ENCODE measurements around the gene NAGS.
"Not testable (repeated sequence)": the region's sequence is repeated elsewhere in the genome, so short reads cannot be mapped to it uniquely, and the experiment has no call there.

The NAGS gene

DNA sequence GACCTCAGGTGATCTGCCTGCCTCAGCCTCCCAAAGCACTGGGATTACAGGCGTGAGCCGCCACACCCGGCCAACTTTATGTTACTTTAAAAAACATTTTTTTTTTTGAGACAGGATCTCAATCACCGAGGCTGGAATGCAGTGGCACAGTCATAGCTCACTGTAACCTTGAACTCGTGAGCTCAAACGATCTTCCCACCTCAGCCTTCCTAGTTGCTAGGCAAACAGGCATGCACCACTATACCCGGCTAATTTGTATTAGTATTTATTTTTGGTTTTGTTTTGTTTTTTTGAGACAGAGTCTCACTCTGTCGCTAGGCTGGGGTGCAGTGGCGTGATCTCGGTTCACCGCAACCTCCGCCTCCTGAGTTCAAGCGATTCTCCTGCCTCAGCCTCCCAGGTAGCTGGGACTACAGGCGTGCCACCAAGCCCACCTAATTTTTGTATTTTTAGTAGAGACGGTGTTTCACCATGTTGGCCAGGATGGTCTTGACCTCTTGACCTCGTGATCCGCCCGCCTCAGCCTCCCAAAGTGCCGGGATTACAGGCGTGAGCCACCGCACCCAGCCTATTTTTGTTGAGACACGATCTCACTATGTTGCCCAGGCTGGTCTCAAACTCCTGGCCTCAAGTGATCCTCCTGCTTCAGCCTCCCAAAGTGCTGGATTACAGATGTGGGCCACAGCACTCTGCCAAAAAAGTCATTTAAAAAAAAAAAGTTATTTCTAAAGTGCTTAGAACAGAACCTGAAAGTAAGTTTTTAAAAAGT lies 31.8 kb upstream of the NAGS start:
- H3K9me3 ChIP-seq (ENCODE audit: control insufficient read depth, insufficient read depth, low read depth, low read length); H3K4me1 ChIP-seq (ENCODE audit: control insufficient read depth, insufficient read depth, low read length); H3K9ac ChIP-seq (ENCODE audit: low read length); H3K4me3 ChIP-seq (ENCODE audit: low read depth, low read length); H3K36me3 ChIP-seq (ENCODE audit: control insufficient read depth, insufficient read depth, low read length); H3K27ac ChIP-seq (ENCODE audit: low read depth, low read length); H3K27me3 ChIP-seq (ENCODE audit: control insufficient read depth, insufficient read depth, low read length): not testable (repeated sequence)

DNA sequence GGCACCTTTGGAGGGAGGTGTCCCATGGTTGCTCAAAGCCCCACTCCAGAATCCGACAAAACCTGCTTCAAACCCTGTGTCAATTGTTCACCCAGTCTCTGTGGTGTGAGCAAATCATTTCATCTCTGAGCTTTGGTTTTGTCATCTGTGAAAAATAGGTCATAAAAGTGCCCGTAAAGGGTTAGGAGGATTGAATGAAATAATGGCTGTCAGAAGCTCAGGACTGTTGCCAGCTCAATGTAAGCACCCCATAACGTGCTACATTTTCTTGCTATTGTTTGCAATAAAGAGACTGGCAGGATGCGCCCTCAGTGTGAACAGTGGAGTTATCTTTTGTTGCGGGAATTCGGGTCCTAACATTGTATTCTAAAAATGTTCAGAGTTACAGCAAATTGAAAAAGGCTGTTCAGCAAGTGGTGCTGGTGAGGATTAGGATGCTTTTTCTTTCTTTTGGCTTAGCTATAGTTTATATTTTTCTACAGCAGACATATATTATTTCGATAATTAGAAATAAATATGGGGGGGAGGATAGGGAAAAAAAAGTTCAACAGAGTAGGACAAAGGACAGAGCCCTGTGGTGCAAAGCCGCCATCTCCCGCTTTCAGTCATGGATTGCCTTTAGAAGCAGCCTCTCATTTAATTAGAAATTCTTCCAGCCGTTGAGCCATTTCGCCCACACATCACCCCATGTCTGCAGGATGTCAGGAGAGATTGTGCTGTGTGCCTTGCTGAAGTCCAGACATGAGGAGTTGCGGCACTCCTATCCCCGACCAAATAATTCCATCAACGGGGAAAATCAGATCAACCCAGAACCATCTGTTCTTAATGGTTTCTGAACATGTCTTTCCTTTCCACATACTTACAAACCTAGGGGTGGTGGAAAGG lies 29.8 kb upstream of the NAGS start:
- H3K4me1 ChIP-seq (ENCODE audit: control insufficient read depth, insufficient read depth, low read length) = no peaks in the 10 kb centered on the region
- no peak overlapping the region for H3K4me3 ChIP-seq (ENCODE audit: low read depth, low read length)
- H3K27me3 ChIP-seq (ENCODE audit: control insufficient read depth, insufficient read depth, low read length) = peaks cover 16% of the 10 kb centered on the region; the same call in 1 of the 2 replicates
- no peak overlapping the region for H3K27ac ChIP-seq (ENCODE audit: low read depth, low read length)
- no peaks in the 10 kb centered on the region for H3K36me3 ChIP-seq (ENCODE audit: control insufficient read depth, insufficient read depth, low read length)
- no peak overlapping the region for H3K9ac ChIP-seq (ENCODE audit: low read length)
- no peaks in the 10 kb centered on the region for H3K9me3 ChIP-seq (ENCODE audit: control insufficient read depth, insufficient read depth, low read depth, low read length)

DNA sequence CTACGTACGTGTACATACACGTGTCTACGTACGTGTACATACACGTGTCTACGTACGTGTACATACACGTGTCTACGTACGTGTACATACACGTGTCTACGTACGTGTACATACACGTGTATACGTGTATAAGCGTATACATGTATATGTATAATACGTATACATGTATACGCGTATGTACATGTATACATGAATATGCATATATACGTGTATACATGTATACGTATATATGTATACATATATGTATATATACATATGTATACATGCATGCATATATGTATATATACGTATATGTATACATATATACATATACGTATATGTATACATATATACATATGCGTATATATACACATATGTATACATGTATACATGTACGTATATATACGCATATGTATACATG lies 28.5 kb upstream of the NAGS start:
- H3K4me3 ChIP-seq (ENCODE audit: low read depth, low read length) = no peak overlapping the region
- H3K36me3 ChIP-seq (ENCODE audit: control insufficient read depth, insufficient read depth, low read length) = no peaks in the 10 kb centered on the region
- H3K27ac ChIP-seq (ENCODE audit: low read depth, low read length) = no peak overlapping the region
- no peak overlapping the region for H3K9ac ChIP-seq (ENCODE audit: low read length)
- H3K9me3 ChIP-seq (ENCODE audit: control insufficient read depth, insufficient read depth, low read depth, low read length) = no peaks in the 10 kb centered on the region
- H3K27me3 ChIP-seq (ENCODE audit: control insufficient read depth, insufficient read depth, low read length) = peaks cover 16% of the 10 kb centered on the region; the same call in 1 of the 2 replicates
- no peaks in the 10 kb centered on the region for H3K4me1 ChIP-seq (ENCODE audit: control insufficient read depth, insufficient read depth, low read length)

DNA sequence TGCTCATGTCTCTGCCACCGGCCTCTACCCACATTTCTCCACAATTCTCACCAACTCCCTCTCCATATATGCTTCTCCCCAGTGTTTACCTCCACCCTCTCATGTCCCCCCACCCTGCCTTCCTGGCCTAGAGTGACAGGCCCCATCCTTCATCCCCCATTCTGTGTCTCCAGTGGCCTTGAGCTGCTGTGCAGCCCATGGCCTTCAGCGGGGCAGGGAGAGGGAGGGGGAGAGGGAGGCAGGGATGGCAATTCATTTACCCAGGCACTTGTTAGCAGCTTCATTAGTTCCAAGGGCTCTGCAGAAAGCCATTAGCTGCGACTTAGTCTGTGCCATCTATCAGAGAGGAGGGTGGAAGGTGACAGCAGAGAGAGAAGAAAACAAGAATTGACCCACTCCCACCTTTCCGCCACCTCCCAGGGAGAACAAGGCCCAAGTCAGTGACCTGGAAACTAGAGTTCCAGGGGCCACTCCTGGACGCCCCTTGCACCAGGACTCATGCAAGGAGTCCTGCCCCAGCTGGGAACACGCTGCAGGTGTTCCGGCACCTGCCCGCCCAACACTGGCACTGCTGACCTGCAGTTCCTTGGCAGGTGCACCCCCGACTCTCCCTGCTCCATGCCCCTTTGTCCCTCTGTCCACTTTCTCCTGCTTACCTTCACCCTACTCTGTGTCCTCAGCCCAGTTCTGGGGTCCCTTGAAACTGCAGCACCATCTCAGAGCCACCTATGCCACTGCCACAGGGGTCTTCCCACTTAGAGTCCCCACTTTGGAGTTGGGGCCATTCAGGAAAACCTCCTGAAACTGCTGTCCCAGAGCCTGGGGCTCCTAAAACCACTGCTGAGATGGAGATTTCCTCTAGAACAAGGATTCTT lies 27.2 kb upstream of the NAGS start:
- H3K36me3 ChIP-seq (ENCODE audit: control insufficient read depth, insufficient read depth, low read length) = no peaks in the 10 kb centered on the region
- no peak overlapping the region for H3K4me3 ChIP-seq (ENCODE audit: low read depth, low read length)
- H3K9me3 ChIP-seq (ENCODE audit: control insufficient read depth, insufficient read depth, low read depth, low read length) = no peaks in the 10 kb centered on the region
- H3K4me1 ChIP-seq (ENCODE audit: control insufficient read depth, insufficient read depth, low read length) = no peaks in the 10 kb centered on the region
- H3K27ac ChIP-seq (ENCODE audit: low read depth, low read length) = no peak overlapping the region
- peaks cover 24% of the 10 kb centered on the region for H3K27me3 ChIP-seq (ENCODE audit: control insufficient read depth, insufficient read depth, low read length)
- H3K9ac ChIP-seq (ENCODE audit: low read length) = no peak overlapping the region

DNA sequence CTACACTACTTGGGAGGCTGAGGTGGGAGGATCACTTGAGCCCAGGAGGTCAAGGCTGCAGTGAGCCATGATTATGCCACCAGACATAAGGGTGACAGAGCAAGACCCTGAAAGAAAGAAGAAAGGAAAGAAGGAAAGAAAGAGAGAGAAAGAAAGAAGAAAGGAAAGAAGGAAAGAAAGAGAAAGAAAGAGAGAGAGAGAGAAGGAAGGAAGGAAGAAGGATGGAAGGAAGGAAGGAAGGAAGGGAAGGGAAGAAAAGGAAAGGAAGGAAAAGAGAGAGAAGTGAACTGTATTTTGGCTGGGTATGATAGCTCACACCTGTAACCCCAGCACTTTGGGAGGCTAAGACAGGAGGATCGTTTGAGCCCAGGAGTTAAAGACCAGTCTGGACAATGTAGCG lies 26.3 kb upstream of the NAGS start:
- no peak overlapping the region for H3K27ac ChIP-seq (ENCODE audit: low read depth, low read length)
- peaks cover 33% of the 10 kb centered on the region for H3K27me3 ChIP-seq (ENCODE audit: control insufficient read depth, insufficient read depth, low read length)
- no peak overlapping the region for H3K4me3 ChIP-seq (ENCODE audit: low read depth, low read length)
- no peak overlapping the region for H3K9ac ChIP-seq (ENCODE audit: low read length)
- no peaks in the 10 kb centered on the region for H3K36me3 ChIP-seq (ENCODE audit: control insufficient read depth, insufficient read depth, low read length)
- H3K4me1 ChIP-seq (ENCODE audit: control insufficient read depth, insufficient read depth, low read length) = no peaks in the 10 kb centered on the region
- H3K9me3 ChIP-seq (ENCODE audit: control insufficient read depth, insufficient read depth, low read depth, low read length) = no peaks in the 10 kb centered on the region

DNA sequence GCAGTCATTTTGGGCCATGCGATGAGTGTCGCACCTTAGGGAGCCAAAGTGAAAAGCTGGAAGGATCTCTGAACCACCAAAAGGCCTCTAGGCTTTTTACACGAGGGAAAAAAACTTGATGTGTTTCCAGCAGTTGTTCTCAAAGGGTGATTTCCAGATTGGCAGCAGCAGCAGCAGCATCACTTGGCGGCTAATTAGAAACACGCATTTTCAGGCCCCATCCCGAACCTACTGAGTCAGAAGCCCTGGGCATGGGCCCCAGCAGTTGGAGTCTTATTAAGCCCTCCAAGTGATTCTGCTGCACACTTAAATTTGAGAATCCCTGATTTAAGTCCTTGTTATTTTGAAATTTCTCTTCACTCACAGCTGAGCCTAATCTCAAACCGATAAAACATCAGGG lies 25.4 kb upstream of the NAGS start:
- Histone ChIP-seq H3K36me3 (ENCODE audit: control insufficient read depth, insufficient read depth, low read length) (no peaks in the 10 kb centered on the region), H3K9me3 (ENCODE audit: control insufficient read depth, insufficient read depth, low read depth, low read length) (no peaks in the 10 kb centered on the region), H3K27me3 (ENCODE audit: control insufficient read depth, insufficient read depth, low read length) (peaks cover 43% of the 10 kb centered on the region), H3K27ac (ENCODE audit: low read depth, low read length) (no peak overlapping the region), H3K4me1 (ENCODE audit: control insufficient read depth, insufficient read depth, low read length) (peaks cover 2% of the 10 kb centered on the region; the same call in 1 of the 2 replicates), H3K9ac (ENCODE audit: low read length) (no peak overlapping the region), H3K4me3 (ENCODE audit: low read depth, low read length) (no peak overlapping the region)

DNA sequence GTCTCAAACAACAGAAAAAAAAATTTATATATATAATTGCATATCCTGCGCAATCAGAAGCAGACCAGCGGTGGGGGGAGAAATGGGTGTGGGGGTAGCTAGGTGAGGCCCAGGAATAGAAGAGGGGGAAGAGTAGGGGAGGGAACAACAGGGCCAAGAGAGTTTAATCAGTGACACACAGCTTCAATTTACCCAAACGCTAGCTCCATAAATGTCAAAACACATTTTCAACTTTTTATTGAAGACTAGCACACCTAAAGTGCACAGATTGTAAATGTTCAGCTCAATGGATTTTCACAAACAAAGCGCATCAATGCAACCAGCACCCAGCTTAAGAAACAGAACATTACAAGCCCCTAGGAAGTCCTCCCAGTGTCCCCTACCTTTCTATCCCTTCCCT lies 24.8 kb upstream of the NAGS start:
- H3K9me3 ChIP-seq (ENCODE audit: control insufficient read depth, insufficient read depth, low read depth, low read length) = no peaks in the 10 kb centered on the region
- no peaks in the 10 kb centered on the region for H3K36me3 ChIP-seq (ENCODE audit: control insufficient read depth, insufficient read depth, low read length)
- peaks cover 48% of the 10 kb centered on the region for H3K27me3 ChIP-seq (ENCODE audit: control insufficient read depth, insufficient read depth, low read length)
- no peak overlapping the region for H3K27ac ChIP-seq (ENCODE audit: low read depth, low read length)
- no peak overlapping the region for H3K4me3 ChIP-seq (ENCODE audit: low read depth, low read length)
- peaks cover 8% of the 10 kb centered on the region for H3K4me1 ChIP-seq (ENCODE audit: control insufficient read depth, insufficient read depth, low read length)
- H3K9ac ChIP-seq (ENCODE audit: low read length) = no peak overlapping the region

DNA sequence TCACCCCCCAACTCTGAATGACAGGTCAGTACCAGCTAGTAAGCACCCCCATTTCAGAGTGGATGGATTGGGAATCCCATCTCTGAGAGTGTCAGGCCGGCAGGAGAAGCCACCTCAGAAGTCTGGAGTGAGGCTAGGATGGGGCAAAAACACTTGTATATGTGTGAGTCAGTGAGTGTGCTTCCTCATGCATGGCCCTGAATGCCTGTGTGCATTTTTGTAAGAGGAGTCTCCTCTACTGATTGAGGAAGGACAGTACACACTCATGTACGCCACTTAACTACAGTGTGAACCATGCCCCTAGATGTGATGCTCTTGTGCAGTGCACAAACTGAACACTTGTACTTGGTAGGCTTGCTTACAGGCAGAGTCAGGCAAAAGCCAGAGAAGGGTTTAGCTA lies 22.3 kb upstream of the NAGS start:
- peaks cover 9% of the 10 kb centered on the region for H3K4me1 ChIP-seq (ENCODE audit: control insufficient read depth, insufficient read depth, low read length)
- H3K4me3 ChIP-seq (ENCODE audit: low read depth, low read length) = no peak overlapping the region
- H3K27me3 ChIP-seq (ENCODE audit: control insufficient read depth, insufficient read depth, low read length) = peaks cover 53% of the 10 kb centered on the region
- no peak overlapping the region for H3K27ac ChIP-seq (ENCODE audit: low read depth, low read length)
- no peak overlapping the region for H3K9ac ChIP-seq (ENCODE audit: low read length)
- no peaks in the 10 kb centered on the region for H3K9me3 ChIP-seq (ENCODE audit: control insufficient read depth, insufficient read depth, low read depth, low read length)
- H3K36me3 ChIP-seq (ENCODE audit: control insufficient read depth, insufficient read depth, low read length) = no peaks in the 10 kb centered on the region

DNA sequence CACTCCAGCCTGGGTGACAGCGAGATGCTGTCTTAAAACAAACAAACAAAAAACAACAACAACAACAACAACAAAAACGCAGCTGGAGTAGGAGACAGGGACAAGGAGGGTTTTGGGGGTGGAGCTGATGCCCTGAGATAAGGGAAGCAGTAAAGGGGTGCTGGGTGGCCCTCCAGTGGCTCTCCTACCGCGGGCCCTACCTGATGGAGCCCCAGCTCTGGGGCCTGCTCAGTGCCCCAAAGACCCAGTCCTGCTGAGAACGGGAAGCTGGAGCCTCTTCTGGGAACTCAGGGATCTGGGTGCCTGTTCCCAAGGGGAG lies 21.3 kb upstream of the NAGS start:
- peaks cover 45% of the 10 kb centered on the region for H3K27me3 ChIP-seq (ENCODE audit: control insufficient read depth, insufficient read depth, low read length)
- peak overlapping the region; percentile 83 for H3K4me3 ChIP-seq (ENCODE audit: low read depth, low read length)

DNA sequence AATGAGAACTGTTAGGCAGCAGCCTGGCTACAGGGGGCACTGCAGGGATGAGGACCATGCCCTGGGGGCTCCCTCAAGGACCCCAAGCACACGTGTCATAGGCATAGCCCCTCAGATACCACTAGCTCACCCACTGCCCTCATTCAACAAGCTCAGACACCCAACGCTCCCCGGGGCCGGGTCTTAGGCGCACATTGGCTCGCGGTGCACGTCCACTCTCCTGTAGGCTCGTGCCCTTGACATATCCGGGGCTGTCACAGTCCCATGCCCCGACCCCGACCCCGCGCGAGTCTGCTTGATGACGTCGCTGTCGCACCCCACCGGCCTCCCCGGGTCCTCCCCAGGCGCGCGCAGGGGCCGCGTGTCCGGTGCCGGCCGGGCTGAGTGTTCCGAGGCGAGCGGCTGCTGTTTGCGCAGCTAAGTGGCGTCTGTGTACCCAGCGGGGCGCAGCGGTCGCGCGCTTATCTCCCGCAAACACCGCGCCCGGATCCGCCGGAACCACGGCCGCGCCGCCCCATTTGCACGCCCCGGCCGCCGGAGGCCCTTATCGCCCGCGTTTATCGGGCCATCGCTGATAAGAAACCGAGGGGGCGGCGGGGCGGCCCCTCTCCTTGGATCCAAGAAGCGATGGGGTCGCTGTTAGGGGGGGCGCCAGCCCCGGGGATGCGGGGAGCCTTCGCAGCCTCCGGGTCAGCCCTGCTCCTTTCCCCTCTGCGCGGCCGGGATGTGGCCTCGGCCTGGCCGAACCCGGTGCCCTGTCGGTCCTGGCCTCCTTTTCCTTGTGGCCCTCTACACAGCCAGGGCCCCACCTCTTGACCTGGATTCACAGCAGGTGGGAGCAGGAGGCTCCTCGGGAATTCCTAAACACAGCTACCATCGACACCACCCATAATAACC lies 20.7 kb upstream of the NAGS start:
- Histone ChIP-seq H3K4me3 (ENCODE audit: low read depth, low read length) (peak overlapping the region; percentile 83), H3K27me3 (ENCODE audit: control insufficient read depth, insufficient read depth, low read length) (peaks cover 40% of the 10 kb centered on the region), H3K27ac (ENCODE audit: low read depth, low read length) (no peak overlapping the region), H3K9me3 (ENCODE audit: control insufficient read depth, insufficient read depth, low read depth, low read length) (no peaks in the 10 kb centered on the region), H3K4me1 (ENCODE audit: control insufficient read depth, insufficient read depth, low read length) (peaks cover 9% of the 10 kb centered on the region), H3K9ac (ENCODE audit: low read length) (peak overlapping the region; percentile 30), H3K36me3 (ENCODE audit: control insufficient read depth, insufficient read depth, low read length) (no peaks in the 10 kb centered on the region)

More for the DNA sequence above, 21.3 kb upstream of the NAGS start:
- Histone ChIP-seq H3K4me1 (ENCODE audit: control insufficient read depth, insufficient read depth, low read length) (peaks cover 9% of the 10 kb centered on the region), H3K27ac (ENCODE audit: low read depth, low read length) (no peak overlapping the region), H3K9me3 (ENCODE audit: control insufficient read depth, insufficient read depth, low read depth, low read length) (no peaks in the 10 kb centered on the region), H3K9ac (ENCODE audit: low read length) (no peak overlapping the region), H3K36me3 (ENCODE audit: control insufficient read depth, insufficient read depth, low read length) (no peaks in the 10 kb centered on the region)

Data from HUES6 (cell line).